MG63 (cell line): ENCODE results near the gene M1AP. TPM values are rescaled to one million over a fixed set of nuclear protein-coding genes. Genes with fewer than 3 reads are reported as not detected.

Source experiments
- DNase-seq: peaks from one replicate; pipeline ENCODE4 v3.0.0-alpha.2; 2020
- H3K27me3 ChIP-seq: fragments of 250-450 bp; sonication (Bioruptor Pico); 2 replicates; pipeline ENCODE4 v1.5.1; 2020; ENCODE audit warnings: mild to moderate bottlenecking, moderate library complexity
- H3K36me3 ChIP-seq: fragments of 250-450 bp; sonication (Bioruptor Pico); 2 replicates; pipeline ENCODE4 v1.5.1; 2020; ENCODE audit warnings: mild to moderate bottlenecking, moderate library complexity
- H3K4me3 ChIP-seq: fragments of 250-450 bp; sonication (Bioruptor Pico); 2 replicates; pipeline ENCODE4 v1.5.1; 2020; ENCODE audit warnings: mild to moderate bottlenecking, moderate library complexity
- H3K9me3 ChIP-seq: fragments of 250-450 bp; sonication (Bioruptor Pico); 2 replicates; pipeline ENCODE4 v1.5.1; 2020; ENCODE audit warnings: mild to moderate bottlenecking, moderate library complexity
- total RNA-seq: library from RNA; depleted of rRNA; stranded (reverse); fragments of >200 nt; shearing (Covaris generic); gene quantifications from 2 replicates; pipeline ENCODE4 v1.2.3, GENCODE V29; 2014; ENCODE audit warnings: low replicate concordance

M1AP gene
- total RNA-seq, 1 experiment from 2014 or later: not detected

DNA sequence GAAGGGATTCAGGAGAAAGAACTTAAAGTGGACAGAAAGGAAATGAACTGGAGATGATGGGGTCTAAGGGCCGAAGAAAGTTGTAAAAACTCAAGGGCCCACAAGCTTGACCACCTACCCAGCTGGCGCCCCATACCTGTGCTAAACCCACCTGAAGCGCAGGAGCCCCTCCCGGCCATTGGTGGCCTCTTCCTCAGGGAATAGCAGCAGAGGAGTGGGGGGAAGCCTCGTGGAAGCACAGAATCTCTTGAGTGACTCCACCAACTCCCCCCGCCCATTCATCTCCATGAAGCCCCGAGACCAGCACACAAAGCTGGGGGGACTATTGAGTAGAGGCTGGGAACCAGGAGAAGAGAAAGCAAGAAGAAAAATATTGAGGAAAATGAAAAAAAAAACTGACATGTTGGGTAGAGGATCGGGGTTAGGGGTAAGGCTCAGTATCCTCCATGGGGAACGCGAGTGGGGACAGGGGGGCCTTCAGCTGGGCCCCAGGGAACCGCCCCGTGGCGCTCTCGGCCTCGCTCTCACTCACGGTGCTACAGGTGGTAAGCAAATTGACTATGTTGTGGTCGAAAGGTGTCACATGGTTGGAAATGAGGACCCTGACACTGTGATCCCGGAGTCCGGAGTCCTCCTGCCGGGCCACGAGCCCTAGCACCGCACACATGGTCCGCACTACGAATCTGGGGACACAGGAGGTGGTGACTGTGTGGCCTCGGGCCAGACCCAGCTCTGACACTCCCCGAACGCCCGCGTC, 119.4 kb downstream of the M1AP start:
- peaks cover 64% of the 10 kb centered on the region for H3K36me3 ChIP-seq
- H3K27me3 ChIP-seq: no peaks in the 10 kb centered on the region
- peaks cover 4% of the 10 kb centered on the region; the same call in 1 of the 2 replicates for H3K9me3 ChIP-seq
- H3K4me3 ChIP-seq: peak overlapping the region; percentile 99
- DNase-seq: no peak

DNA sequence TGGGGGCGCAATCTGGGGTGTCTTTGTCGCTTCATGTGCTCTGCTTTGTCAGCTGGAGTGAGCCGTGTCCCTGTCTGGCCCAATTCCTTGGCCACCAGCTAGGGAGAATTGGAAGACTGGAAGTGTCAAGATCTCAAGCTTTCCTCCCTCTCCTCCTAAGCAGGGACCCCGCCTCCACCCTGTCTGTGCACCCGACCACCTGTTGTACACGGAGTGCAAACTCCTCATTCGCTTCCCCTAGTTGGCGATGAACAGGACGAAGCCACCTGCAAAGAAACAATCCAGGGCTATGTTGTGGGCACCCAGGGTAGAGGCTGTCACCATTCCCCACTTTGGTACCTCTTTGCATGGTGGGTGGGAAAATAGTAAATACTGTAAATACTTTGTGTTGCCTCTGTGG, 120.4 kb downstream of the M1AP start:
- Histone ChIP-seq H3K27me3 (no peaks in the 10 kb centered on the region), H3K36me3 (peaks cover 55% of the 10 kb centered on the region), H3K9me3 (peaks cover 4% of the 10 kb centered on the region; the same call in 1 of the 2 replicates), H3K4me3 (no peak overlapping the region)
- DNase-seq: no peak

DNA sequence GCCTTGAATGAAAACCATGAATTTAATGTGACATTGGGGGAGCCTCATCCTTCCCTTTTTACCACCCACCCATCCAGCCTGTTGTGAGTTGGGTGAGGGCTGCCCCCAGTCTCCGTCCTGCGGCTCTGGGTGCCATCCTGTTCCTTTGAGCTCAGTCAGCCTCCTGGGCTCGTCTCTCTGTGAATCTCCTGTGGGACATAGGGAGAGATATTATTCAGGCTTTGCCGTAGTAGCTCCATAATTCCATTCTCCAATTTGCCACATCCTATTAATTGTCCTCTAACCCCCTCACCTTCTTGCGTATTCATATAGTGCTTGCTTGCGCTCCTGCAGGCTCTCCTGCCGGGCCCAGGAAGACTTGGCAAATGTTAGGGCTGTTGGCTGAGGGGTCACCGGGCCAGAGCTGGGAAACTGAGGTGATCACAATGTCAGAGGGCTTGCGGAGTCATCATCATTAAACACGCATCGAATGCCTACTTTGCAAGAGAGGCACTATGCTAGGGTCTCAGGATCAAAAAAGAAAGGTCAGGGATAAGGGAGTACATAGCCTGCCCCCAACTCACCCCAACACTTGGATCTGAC, 121.4 kb downstream of the M1AP start:
- no peaks in the 10 kb centered on the region for H3K27me3 ChIP-seq
- H3K9me3 ChIP-seq: peaks cover 4% of the 10 kb centered on the region; the same call in 1 of the 2 replicates
- DNase-seq: no peak

DNA sequence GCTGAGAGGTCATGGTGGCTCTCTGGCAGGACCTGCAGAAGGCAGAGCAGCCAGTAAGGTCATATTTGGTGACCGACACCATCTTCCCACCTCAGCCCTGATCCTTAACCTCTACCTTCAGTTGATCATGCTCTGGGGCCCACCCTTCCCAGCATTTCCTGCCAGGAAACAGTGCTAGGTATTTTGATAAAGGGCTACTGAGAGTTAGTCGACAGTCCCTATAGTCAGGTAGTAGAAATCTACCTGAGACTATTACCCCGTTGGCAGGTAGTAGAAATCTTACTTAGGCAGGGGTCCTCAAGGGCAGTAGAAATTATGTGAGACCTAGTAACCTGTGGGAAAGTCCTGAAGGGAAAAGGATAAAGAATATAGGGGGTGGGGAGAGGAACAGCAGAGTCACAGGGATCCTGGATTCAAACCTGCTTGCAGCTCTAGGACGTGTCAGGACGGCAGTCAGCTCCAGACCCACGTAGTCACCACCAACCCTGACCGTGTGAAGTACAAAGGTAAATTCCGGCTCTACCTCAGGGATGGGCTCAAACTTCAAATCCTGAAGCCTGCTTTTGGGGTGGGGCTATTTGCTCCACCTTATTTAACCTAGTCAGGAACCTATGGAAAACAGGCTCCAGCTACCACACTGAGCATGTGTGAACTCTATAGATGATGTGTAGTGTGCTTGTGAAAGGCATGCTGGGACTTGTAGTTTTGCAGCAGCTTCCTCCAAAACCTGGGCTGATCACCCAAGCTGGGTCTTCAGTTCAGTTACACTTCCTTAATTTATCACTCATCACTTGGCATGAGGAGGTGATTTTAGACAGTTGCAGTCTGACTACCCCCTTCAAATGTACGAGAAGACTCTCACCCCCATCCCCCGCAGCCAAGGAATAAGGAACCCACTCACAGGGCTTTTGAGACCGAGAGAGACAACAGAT, 122.1 kb downstream of the M1AP start, which contains the start of gene DQX1:
Gene DQX1, minus strand, starts transcription at position 515 of the 932 bp plus-strand sequence. Its CDS starts 502 bp downstream, at position 13.
- H3K9me3 ChIP-seq: peaks cover 4% of the 10 kb centered on the region; the same call in 1 of the 2 replicates
- peak; percentile 27 for DNase-seq
- H3K4me3 ChIP-seq: no peak within 1 kb of the TSS
- H3K36me3 ChIP-seq: peaks cover 39% of the 10 kb centered on the region
- no peaks in the 10 kb centered on the region for H3K27me3 ChIP-seq

More for the DNA sequence above, 121.4 kb downstream of the M1AP start:
- no peak overlapping the region for H3K4me3 ChIP-seq
- peaks cover 46% of the 10 kb centered on the region for H3K36me3 ChIP-seq

DNA sequence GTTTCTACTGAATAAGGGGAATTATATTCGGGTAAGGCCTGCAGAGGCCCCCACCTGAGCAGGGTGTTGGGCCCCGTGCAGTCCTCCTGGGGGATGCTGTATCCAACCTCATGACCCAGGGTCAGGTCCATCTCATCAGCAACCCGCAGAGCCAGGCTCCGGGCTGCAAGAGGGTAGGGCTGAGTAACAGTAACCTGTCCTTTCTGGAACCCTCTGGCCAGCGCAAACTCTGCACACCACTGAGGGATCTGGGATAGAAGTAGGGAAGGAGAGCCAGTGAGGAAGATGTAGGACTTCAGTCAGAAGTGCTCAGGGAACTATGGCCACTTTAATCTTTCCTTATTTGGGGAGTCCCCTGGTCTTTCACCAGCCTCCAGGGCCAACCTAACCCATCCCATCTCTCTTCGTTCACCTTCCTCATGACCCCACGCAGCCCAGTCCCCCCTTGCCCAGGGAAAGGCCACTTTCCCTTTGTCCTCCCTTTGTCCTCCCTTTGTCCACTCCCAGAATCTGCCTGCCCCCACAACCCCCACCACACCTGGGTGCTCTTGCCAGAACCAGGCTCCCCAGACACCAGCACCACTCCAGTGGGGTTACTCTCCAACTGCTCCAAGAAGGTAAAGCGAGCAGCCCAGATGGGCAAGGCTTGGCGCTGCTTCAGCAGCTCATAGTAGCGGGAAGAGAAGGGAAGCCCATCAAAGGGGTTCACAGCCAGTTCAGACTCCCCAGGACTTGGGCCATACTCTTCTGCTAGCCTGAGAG, 123.0 kb downstream of the M1AP start:
- Histone ChIP-seq H3K27me3 (no peaks in the 10 kb centered on the region), H3K9me3 (peaks cover 4% of the 10 kb centered on the region; the same call in 1 of the 2 replicates), H3K4me3 (no peak overlapping the region), H3K36me3 (peaks cover 36% of the 10 kb centered on the region)
- no peak for DNase-seq

DNA sequence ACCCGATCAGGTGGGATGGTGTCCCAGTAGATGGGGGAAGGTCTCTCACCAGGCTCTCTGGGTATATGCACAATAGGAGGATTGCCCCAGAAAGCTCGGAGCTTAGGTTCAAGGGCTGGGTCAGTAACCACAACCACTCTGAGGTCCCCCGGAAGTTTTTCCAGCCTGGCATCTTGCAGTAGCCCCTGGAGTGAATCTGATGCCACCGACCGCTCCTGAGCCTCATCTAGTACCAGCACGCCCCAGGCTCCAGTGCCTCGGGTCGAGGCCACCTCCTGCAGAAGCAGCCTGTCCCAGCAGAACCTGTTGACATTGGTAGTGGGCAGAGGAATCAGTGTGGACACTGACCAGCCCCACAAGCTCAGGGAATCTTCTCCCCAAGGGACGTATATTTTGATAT, 124.1 kb downstream of the M1AP start:
- H3K27me3 ChIP-seq: no peaks in the 10 kb centered on the region; the same call in 1 of the 2 replicates
- H3K4me3 ChIP-seq: no peak overlapping the region
- DNase-seq: no peak
- H3K9me3 ChIP-seq: peaks cover 4% of the 10 kb centered on the region; the same call in 1 of the 2 replicates
- H3K36me3 ChIP-seq: peaks cover 31% of the 10 kb centered on the region

DNA sequence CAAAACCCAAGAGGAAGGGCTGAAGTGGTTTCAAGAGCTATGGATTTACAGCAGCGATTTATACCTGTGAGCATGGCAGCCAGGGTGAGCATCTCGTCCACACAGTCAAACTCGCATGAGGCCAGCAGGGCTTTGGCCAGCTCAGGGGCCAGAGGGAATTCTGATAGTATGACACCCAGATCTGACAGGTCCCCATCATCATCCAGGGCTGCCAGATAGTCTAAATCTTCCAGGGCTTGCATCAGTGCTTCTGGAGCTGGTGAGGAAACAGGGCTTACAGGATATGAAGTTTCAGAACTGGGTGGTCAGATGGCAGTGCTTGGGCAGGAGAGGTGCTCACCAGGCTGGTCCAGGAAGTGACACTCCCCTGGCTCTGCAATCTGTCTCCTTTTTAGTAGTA, 125.6 kb downstream of the M1AP start:
- Histone ChIP-seq H3K4me3 (no peak overlapping the region), H3K9me3 (peaks cover 4% of the 10 kb centered on the region; the same call in 1 of the 2 replicates), H3K27me3 (peaks cover 5% of the 10 kb centered on the region), H3K36me3 (peaks cover 19% of the 10 kb centered on the region)
- DNase-seq: no peak

DNA sequence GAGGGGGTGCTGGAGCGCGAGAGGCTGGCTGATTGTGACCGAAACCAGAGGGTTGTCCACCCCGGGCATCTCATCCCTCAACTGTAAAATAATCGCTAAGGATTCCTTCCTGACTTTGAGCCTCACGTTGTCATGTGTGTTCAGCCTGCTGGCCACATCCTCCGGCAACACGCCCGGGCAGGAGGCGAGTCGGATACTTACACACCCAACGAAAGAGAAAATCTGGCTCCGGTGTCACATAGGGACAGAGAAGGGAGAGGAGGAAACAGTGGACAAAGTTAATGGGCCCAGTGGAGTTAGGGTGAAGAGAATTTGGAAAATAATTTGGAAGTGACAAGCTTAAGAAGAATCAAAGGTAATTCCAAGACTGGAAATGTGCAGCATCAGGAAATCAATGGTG, 131.5 kb downstream of the M1AP start:
- no peak overlapping the region for H3K4me3 ChIP-seq
- H3K27me3 ChIP-seq: peaks cover 5% of the 10 kb centered on the region
- DNase-seq: no peak

DNA sequence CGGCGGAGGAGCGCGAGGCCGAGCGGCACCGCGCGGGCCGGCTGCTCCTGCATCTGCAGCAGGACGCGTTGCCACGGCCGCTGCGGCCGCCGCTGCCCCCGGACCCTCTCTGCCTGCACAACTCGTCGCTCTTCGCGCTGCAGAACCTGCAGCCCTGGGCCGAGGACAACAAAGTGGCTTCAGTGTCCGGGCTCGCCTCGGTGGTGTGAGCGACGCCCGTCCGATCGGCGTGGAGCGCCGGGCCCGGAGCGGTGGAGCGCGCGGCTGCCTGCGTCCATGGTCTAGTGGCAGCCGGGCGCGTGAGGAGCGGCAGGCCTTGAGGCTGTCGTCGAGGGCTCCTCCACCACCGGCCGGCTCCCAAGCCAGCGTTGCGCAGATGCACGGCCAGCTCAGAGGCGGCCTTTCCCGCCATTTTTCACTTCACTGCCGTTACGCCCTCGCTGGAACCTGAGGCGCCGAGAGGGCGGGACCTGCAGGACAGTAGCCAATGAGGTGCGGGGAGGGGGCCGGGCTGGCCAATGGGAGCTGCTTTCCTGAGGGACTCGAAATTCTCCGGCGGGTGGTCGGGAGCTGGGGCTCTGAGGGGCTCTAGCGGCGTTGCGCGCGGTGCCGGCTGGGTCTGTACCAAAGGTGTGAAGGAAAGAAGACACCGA, 132.0 kb downstream of the M1AP start:
- no peak for DNase-seq
- Histone ChIP-seq H3K9me3 (no peaks in the 10 kb centered on the region), H3K36me3 (no peaks in the 10 kb centered on the region), H3K27me3 (peaks cover 5% of the 10 kb centered on the region), H3K4me3 (no peak overlapping the region)

More for the DNA sequence above, 131.5 kb downstream of the M1AP start:
- no peaks in the 10 kb centered on the region for H3K36me3 ChIP-seq
- no peaks in the 10 kb centered on the region for H3K9me3 ChIP-seq

DNA sequence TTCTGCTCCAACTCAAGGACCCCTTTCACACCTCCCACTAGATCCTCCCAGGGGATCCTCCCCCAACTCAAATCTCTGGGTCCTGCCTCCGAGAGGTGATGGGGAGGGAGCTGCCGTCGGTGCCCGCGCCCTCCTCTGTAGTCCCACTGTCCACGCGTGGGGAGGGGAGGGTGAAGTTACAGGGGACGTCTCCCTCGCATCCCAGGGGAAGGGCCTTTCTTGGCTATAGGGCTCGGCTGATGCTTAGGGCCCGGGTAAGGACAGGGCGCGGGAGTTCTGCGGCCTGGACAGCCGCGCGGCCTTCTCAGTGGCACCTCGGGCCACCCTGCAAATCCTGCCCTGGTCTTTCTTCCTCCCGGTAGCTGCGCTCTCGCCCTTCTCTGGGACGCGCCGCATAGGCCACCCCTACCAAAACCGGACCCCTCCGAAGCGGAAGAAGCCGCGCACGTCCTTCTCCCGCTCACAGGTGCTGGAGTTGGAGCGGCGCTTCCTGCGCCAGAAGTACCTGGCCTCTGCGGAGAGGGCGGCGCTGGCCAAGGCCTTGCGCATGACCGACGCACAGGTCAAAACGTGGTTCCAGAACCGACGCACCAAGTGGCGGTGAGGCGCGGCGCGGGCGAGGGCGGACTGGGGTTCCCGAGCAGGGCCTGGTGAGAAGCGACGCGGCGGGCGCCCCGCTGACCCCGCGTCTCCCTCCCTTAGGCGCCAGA, 132.7 kb downstream of the M1AP start:
- no peaks in the 10 kb centered on the region for H3K36me3 ChIP-seq
- DNase-seq: no peak
- H3K4me3 ChIP-seq: no peak overlapping the region
- peaks cover 5% of the 10 kb centered on the region for H3K27me3 ChIP-seq
- H3K9me3 ChIP-seq: no peaks in the 10 kb centered on the region

DNA sequence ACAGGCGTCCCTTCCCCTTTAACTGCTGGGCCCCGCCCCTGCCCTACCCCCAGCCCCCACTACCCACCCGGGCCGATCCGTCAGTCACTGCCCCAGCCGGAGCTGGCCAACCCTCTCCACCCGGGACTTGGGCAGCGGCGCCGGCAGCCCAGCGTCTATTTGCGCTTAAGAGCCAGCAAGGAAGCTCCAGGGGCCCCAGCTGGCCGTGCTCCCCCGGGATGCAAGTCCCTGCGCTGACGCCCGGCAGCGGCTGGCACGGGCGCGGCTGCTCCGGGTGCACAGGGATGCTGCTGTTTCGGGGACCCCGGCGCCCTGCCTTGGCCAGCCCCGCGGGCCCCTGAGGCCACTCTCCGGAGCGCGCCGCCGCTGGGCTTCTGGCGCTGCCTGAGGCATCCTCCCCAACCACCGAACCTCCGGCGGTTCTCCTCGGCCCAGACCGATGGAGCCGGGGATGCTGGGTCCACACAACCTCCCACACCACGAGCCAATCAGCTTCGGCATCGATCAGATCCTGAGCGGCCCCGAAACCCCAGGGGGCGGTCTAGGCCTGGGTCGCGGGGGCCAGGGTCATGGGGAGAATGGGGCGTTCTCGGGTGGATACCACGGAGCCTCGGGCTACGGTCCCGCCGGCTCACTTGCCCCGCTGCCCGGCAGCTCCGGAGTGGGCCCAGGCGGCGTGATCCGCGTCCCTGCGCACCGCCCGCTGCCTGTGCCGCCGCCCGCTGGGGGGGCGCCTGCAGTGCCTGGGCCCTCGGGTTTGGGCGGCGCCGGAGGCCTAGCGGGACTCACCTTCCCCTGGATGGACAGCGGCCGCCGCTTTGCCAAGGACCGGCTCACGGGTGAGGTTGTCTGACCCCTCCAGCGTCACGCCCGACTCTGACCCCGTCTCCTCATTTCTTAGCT, 133.5 kb downstream of the M1AP start, which contains the start of gene TLX2:
Gene TLX2, plus strand, starts transcription at position 83 of the 903 bp plus-strand sequence. Its CDS starts 357 bp downstream, at position 440.
- Histone ChIP-seq H3K27me3 (peaks cover 5% of the 10 kb centered on the region), H3K4me3 (peak within 1 kb of the TSS; percentile 23), H3K36me3 (no peaks in the 10 kb centered on the region), H3K9me3 (no peaks in the 10 kb centered on the region)
- DNase-seq: peak; percentile 39

DNA sequence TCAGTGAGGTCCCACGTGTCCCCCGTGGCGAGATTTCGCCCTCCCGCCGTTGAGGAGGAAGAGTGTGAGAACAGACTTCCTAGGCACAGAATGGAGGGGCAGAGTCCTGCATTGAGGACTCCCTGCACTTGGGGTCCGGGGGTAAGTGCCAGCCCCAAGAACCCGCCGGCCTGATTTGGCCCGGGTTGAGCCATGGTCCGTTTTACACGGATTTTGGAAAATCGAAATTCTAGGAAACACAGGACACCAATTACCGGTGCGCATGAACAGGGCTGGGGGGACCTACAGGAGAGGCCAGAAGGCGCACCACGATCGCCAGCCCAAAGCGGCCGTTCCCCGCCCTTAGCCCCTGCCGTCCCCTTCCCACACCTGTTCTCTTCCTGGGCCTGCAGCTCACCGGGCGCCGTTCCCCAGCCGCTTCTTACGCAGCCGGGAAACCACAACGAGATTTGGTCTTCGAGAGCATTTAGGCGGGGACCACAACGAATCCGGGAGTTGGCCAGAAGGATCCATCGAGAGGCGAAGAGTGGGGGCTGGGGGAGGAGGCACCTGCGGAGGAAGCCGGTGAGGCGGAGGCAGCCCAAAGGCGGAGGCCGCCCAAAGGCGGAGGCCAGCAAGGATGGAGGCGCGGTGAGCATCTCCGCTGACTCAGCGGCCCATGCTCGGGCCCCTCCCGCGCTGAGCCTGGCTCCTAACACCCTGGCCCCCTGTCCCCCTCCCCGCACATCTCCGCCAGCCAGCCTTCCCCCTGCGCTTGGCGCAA, 134.3 kb downstream of the M1AP start:
- peak overlapping the region; percentile 23 for H3K4me3 ChIP-seq
- no peak for DNase-seq
- no peaks in the 10 kb centered on the region for H3K36me3 ChIP-seq
- H3K9me3 ChIP-seq: no peaks in the 10 kb centered on the region
- peaks cover 5% of the 10 kb centered on the region for H3K27me3 ChIP-seq

DNA sequence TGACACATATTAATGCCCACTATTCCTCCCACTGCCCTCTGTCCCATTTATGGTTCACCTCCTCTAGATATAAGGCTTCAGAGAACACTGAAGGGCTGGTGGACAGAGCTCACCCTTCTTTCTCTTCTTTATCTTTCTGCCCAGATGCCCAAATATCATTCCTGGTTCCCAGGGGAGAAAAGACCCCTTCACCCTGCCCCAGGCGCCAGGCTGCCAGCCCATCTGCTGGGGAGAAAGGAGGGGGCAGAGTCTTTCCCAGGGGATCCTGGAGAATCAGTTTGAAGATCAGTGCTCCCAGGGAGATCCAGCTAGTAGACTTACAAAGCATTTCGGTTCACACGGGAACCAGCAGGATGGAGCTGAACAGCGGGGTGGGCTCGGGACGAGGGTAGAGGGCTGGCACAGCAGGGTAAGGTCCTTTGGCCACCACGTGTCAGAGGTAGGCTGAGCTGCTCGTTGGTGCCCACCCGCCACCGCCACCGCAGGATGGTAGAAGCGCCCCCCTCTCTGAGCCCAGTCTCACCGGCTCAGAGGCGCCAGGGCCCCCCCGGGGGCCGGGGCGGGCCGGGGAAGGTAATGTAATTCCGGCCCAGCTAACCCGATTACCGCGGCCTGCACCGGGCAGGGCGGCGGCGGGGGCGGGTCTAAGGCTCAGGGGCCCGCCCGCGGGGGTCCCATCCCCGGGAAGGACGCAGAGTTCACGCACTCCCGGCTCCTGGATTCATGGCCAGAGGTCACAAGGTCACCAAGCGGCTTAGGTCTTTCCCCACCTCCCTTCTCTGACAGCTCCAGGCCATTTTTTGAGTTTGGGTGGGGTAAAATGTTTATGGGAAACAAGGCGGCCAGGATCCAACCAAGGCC, 135.2 kb downstream of the M1AP start:
- Histone ChIP-seq H3K4me3 (no peak overlapping the region), H3K9me3 (no peaks in the 10 kb centered on the region), H3K36me3 (no peaks in the 10 kb centered on the region), H3K27me3 (peaks cover 2% of the 10 kb centered on the region; the same call in 1 of the 2 replicates)
- no peak for DNase-seq
